Measurements from ENCODE around the gene RBFA.

The RBFA gene

DNA sequence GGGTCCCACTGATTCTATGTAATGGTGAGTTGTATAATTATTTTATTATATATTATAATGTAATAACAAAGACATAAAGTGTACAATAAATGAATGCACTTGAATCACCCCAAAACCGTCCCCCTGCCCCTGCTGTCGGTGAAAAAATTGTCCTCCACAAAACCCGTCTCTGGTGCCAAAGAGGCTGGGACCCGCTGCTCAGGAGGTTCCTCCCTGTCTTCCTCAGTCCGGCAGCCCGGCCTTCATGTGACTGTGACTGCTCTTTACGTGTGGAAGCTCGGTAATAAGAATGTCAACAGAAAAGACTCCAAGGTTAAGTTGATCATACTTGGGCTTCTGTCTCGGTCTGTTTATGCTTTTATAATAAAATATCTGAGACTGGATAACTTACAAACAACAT lies 42.1 kb downstream of the RBFA start:
- no peak for DNase-seq

DNA sequence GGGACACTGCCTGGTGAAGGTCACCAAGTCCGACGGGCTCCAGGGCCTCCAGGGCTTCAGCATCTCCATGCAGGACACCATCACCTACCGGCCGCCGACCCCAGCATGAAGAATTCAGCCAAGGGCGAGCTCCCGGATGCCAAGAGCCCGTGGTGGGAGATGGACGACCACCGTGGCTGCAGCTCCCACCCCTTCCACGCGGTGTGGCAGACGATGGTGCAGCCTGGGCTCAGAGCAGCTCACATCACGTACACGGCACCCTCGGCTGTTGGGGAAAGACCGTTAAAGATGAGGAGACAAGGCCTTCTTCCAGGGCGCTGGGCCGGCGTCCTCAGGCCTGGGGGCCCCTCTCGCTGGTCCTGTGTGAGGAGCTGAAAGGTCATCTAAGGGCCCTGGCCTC lies 43.6 kb downstream of the RBFA start:
- DNase-seq: no peak

Measured in SIG-M5 (cell line).